Endometrial microvascular endothelial cells (primary cell): Measurements from ENCODE around the gene SHE. TPM values are rescaled to one million over a fixed set of nuclear protein-coding genes. Genes with fewer than 3 reads are reported as not detected.
"Not testable (repeated sequence)": the region's sequence is repeated elsewhere in the genome, so short reads cannot be mapped to it uniquely, and the experiment has no call there.

Experiments
- in situ Hi-C: cut with HindIII; loops from 2 replicates; pipeline ENCODE4 v1.10.0; 2017; ENCODE audit warnings: low sequenced_read_pairs, low pct_unique_long_range_greater_than_20kb; ENCODE audit errors: inconsistent ontology term
- total RNA-seq: library from RNA; depleted of rRNA; stranded (reverse); fragments of >200 nt; gene quantifications from one replicate; pipeline ENCODE4 v1.2.3, GENCODE V29; 2015; ENCODE audit errors: inconsistent ontology term

Gene SHE
- total RNA-seq, 1 donor from 2014 or later = 24.9 TPM

GRCh38 chr1:154519591-154519991 lies 17.4 kb upstream of the SHE start:
- in situ Hi-C loops = no loop called here

GRCh38 chr1:154517661-154518060 lies 15.4 kb upstream of the SHE start:
- in situ Hi-C loops = no loop called here

DNA sequence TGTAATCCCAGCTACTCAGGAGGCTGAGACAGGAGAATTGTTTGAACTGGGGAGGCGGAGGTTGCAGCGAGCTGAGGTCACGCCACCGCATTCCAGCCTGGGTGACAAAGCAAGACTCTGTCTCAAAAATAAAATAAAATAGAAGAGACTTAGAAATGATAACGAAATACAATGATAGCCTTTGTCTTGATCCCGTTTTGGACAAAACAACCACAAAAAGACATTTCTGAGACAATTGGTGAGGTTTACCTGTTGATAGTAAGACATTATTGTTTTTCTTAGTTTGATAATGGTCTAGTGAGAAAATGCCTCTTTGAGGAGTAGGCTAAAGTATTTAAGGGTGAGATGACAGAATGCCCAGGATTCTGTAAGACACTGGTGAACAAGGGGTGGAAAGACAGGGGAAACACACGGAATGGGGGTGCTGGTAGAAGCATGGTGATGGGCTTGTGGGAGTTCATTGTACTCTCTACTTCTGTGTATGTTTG lies 11.9 kb upstream of the SHE start:
- in situ Hi-C loops = no loop called here

DNA sequence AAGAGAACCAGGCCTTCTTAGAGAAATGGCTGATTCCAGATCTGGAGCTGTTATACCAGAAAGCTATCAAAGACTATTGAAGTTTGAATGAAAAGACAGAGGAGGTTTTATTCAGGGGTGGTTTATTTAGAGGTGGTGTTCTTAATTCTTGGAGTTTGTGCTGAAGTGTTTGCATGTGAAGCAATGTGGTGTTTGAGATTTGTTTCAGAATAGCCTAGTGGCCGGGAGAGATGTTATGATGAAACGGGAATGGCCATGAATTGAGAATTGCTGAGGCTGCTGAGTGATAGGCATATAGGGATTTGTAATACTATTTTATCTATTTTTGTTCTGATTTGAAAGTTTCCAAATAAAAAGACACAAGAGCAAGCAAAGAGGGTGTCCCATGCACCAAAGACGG lies 10.5 kb upstream of the SHE start:
- in situ Hi-C loops = no loop called here

- in situ Hi-C loops = no loop called here
These were observed 1.7 kb upstream of the SHE start for GRCh38 chr1:154503898-154504297.

GRCh38 chr1:154502744-154503115 lies 518 bp upstream of the SHE start:
- in situ Hi-C loops = no loop called here

GRCh38 chr1:154501423-154502065 lies 668 bp downstream of the SHE start:
- in situ Hi-C loops = no loop called here

GRCh38 chr1:154500533-154500932 lies 1.7 kb downstream of the SHE start:
- in situ Hi-C loops = no loop called here

DNA sequence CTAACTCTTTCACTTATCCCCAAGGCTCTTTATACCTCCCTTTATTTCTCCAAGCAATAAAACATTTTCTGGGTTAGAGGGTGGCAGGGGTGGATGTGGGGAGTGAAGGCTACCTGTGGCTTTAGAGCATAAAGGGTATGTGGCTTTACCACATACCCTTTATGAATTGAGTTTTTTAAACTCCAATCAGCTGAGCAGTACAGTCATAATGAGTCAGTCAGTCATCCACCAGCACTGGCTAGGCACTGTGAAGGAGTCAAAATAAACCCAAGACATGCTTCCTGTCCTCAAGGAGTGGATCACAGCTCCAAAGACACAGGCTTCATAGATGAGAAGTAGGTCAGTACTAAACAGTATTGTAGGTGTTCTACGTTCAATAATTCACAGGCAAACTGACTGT lies 2.8 kb downstream of the SHE start:
- in situ Hi-C loops = no loop called here

GRCh38 chr1:154497026-154497806 lies 5.0 kb downstream of the SHE start:
- in situ Hi-C loops = no loop called here

- in situ Hi-C loops = no loop called here
These were observed 5.8 kb downstream of the SHE start for GRCh38 chr1:154496383-154496782.

GRCh38 chr1:154495496-154496273 lies 6.5 kb downstream of the SHE start:
- in situ Hi-C loops = no loop called here

GRCh38 chr1:154493276-154493675 lies 8.9 kb downstream of the SHE start:
- in situ Hi-C loops = no loop called here

GRCh38 chr1:154492115-154492514 lies 10.1 kb downstream of the SHE start:
- in situ Hi-C loops = no loop called here

GRCh38 chr1:154490317-154490716 lies 11.9 kb downstream of the SHE start:
- in situ Hi-C loops = no loop called here

DNA sequence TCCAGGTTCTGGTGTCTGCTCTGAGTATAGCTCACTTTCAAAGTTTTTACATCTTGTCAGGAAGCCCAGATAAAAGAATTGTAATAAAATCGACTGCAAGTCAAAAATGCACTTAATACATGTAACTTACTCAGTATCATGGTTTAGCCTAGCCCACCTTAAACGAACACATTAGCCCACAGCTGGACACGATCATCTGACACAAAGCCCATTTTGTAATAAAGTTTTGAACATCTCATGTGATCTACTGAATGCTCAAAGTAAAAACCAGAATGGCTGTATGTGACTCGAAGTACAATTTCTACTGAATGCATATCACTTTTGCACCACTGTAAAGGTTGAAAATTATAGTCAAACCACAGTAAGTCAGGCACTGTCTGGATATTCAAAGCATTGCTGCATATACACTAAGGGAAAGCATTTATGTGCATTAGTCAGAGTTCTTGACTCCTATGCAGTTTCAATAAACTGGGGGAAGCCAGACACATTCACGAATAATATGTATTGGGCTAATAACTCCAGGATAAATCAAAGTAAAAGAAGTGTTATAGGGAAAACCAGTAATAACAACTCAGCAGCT lies 12.4 kb downstream of the SHE start:
- in situ Hi-C loops = no loop called here

GRCh38 chr1:154488922-154489321 lies 13.3 kb downstream of the SHE start:
- in situ Hi-C loops = no loop called here

GRCh38 chr1:154486756-154487155 lies 15.5 kb downstream of the SHE start:
- in situ Hi-C loops = not testable (repeated sequence)

DNA sequence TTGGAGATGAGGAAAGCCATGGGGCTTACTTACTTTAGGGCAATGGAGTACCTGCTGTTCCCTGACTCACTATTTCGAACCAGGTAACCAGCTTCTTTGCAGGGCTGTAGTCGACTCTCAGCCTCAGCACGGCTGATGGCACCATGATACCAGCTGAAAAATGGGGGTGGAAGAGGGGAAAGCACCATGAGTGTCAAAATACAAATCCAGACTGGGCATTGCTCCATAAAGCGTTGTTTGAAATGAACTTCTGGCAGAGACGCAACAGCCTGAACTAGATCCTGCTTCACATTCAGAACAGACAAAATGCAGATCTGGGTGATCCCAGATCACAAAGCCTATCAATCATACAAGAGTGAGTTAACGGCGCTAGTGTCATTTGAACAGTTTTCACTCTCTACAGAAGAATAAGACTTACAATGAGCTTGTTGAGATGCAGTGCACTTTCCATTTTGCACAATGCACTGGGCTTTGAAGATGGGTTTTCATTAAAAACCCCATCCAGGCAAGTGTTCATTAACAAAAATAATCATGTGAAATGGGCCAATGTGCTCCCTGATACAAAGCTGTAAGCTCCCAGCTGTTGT lies 16.2 kb downstream of the SHE start:
- in situ Hi-C loops = no loop called here
